Measurements from ENCODE around the gene ILKAP.

GRCh38 chr2:238226698-238227586 lies 23.4 kb upstream of the ILKAP start:
- no peak for TF ChIP-seq EZH2 (IDR thresholded peaks at IDR 0.05)
- TF ChIP-seq ZNF274 (IDR thresholded peaks at IDR 0.05; ENCODE audit: low read depth, low read length): no peak
- TF ChIP-seq EZH2phosphoT487 (IDR thresholded peaks at IDR 0.05; ENCODE audit: borderline replicate concordance): no peak
- no peak for TF ChIP-seq YY1 (IDR thresholded peaks at IDR 0.05; ENCODE audit: extremely low read depth, insufficient replicate concordance, low read depth, low read length)
- no peak for TF ChIP-seq EGR1 (IDR thresholded peaks at IDR 0.05; ENCODE audit: low read depth)
- no peak for TF ChIP-seq REST (IDR thresholded peaks at IDR 0.05; ENCODE audit: low read depth)
- no peak for TF ChIP-seq CTCF (IDR thresholded peaks at IDR 0.05 in 2 of 3, conservative IDR thresholded peaks at IDR 0.05 in 1 of 3; ENCODE audit: borderline replicate concordance in 1 of 3, insufficient read depth in 1 of 3, low read depth in 2 of 3, low read length in 2 of 3)
- no peak for TF ChIP-seq POLR2AphosphoS5 (IDR thresholded peaks at IDR 0.05; ENCODE audit: low read depth, low read length)
- TF ChIP-seq ATF3 (IDR thresholded peaks at IDR 0.05): no peak
- no peak for TF ChIP-seq POLR2A (IDR thresholded peaks at IDR 0.05; ENCODE audit: borderline replicate concordance, extremely low read depth, insufficient read depth, insufficient read length)
- TF ChIP-seq, protein P1, sequence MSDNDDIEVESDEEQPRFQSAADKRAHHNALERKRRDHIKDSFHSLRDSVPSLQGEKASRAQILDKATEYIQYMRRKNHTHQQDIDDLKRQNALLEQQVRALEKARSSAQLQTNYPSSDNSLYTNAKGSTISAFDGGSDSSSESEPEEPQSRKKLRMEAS (IDR thresholded peaks at IDR 0.05): no peak
- TF ChIP-seq SP1 (IDR thresholded peaks at IDR 0.05; ENCODE audit: low read depth): no peak
- TF ChIP-seq FOSL1 (IDR thresholded peaks at IDR 0.05; ENCODE audit: low read depth): no peak
- TF ChIP-seq ELF1 (IDR thresholded peaks at IDR 0.05; ENCODE audit: borderline replicate concordance, low read depth): no peak
